Measurements from ENCODE around the gene CDC42BPB.

- TF ChIP-seq EZH2 (optimal IDR thresholded peaks at IDR 0.05; ENCODE audit: low read depth, low read length): no peak
- TF ChIP-seq CTCF (IDR thresholded peaks at IDR 0.05; ENCODE audit: low read length): no peak
- no peak for TF ChIP-seq EZH2phosphoT487 (IDR thresholded peaks at IDR 0.05; ENCODE audit: low read length)
Observed at GRCh38 chr14:102926104-102926503, 131.2 kb downstream of the CDC42BPB start.
